ENCODE results near the gene MOCS2.

MOCS2 gene

GRCh38 chr5:53109443-53110127 is at the start of gene MOCS2:
Gene MOCS2, minus strand, starts transcription at chr5:53109757. Its CDS starts 2,583 bp downstream, at chr5:53107174.
- POLR2A ChIA-PET (ENCODE audit: low non-redundant PET): interaction anchor here (0.6 kb wide), 1 partner anchor 675 kb away, joined by 3 read pairs; no protein-coding TSS in a partner anchor
- peak within 1 kb of the TSS; percentile 77 for H3K27ac ChIP-seq
- CTCF ChIA-PET: interaction anchor here (0.6 to 1.4 kb wide), 6 partner anchors 13 to 161 kb away, joined by 3 to 4 read pairs (median 4); no protein-coding TSS in a partner anchor
- peak; percentile 99 for DNase-seq (ENCODE audit: low spot score)
- no peak for TF ChIP-seq CTCF (conservative IDR thresholded peaks at IDR 0.05; ENCODE audit: low read depth)

GRCh38 chr5:53151713-53152458 is 42.3 kb upstream of the MOCS2 start:
- ChIA-PET CTCF (interaction anchor here (0.5 kb wide), 1 partner anchor 503 kb away, joined by 3 read pairs; no protein-coding TSS in a partner anchor), POLR2A (ENCODE audit: low non-redundant PET) (no interaction called here)
- no peak for DNase-seq (ENCODE audit: low spot score)
- no peak for TF ChIP-seq CTCF (conservative IDR thresholded peaks at IDR 0.05; ENCODE audit: low read depth)
- H3K27ac ChIP-seq: no peak overlapping the region

- no peak for DNase-seq (ENCODE audit: low spot score)
- no peak for TF ChIP-seq CTCF (conservative IDR thresholded peaks at IDR 0.05; ENCODE audit: low read depth)
- no peak overlapping the region for H3K27ac ChIP-seq
- CTCF ChIA-PET: no interaction called here
- POLR2A ChIA-PET (ENCODE audit: low non-redundant PET): no interaction called here
These were observed 23.5 kb upstream of the MOCS2 start for GRCh38 chr5:53133020-53133419.

GRCh38 chr5:53130266-53130665 is 20.7 kb upstream of the MOCS2 start:
- peak; percentile 42 for DNase-seq (ENCODE audit: low spot score)
- POLR2A ChIA-PET (ENCODE audit: low non-redundant PET): no interaction called here
- CTCF ChIA-PET: no interaction called here
- TF ChIP-seq CTCF (conservative IDR thresholded peaks at IDR 0.05; ENCODE audit: low read depth): no peak
- no peak overlapping the region for H3K27ac ChIP-seq

- DNase-seq (ENCODE audit: low spot score): no peak
- ChIA-PET POLR2A (ENCODE audit: low non-redundant PET) (no interaction called here), CTCF (no interaction called here)
- H3K27ac ChIP-seq: no peak overlapping the region
- no peak for TF ChIP-seq CTCF (conservative IDR thresholded peaks at IDR 0.05; ENCODE audit: low read depth)
These were observed 18.9 kb upstream of the MOCS2 start for GRCh38 chr5:53128481-53128880.

- no peak for DNase-seq (ENCODE audit: low spot score)
- CTCF ChIA-PET: interaction anchor here (0.7 kb wide), 1 partner anchor 323 kb away, joined by 3 read pairs; no protein-coding TSS in a partner anchor
- POLR2A ChIA-PET (ENCODE audit: low non-redundant PET): no interaction called here
- TF ChIP-seq CTCF (conservative IDR thresholded peaks at IDR 0.05; ENCODE audit: low read depth): no peak
- no peak overlapping the region for H3K27ac ChIP-seq
These were observed 17.6 kb upstream of the MOCS2 start for GRCh38 chr5:53127107-53127506.

Data from RWPE1 (cell line).